SK-MEL-5 (cell line): Measurements from ENCODE around the gene CARTPT. TPM values are rescaled to one million over a fixed set of nuclear protein-coding genes. Genes with fewer than 3 reads are reported as not detected.

Experiments used
- DNase-seq: peaks from one replicate; pipeline ENCODE4 v3.0.0-alpha.2; 2016; ENCODE audit warnings: low read depth, low spot score
- in situ Hi-C: cut with HindIII; loops from 2 replicates; pipeline ENCODE4 v1.10.0; 2016; ENCODE audit warnings: low sequenced_read_pairs, high pct_unique_total_duplicates, low pct_unique_long_range_greater_than_20kb
- polyA plus RNA-seq, 2 experiments: library from polyadenylated mRNA; depleted of rRNA; stranded (reverse); fragments of >200 nt; gene quantifications; 2 replicates each; pipeline ENCODE4 v1.2.3, GENCODE V29; 2015
- total RNA-seq: library from RNA; depleted of rRNA; stranded (reverse); fragments of >200 nt; shearing (Covaris generic); gene quantifications from 2 replicates; pipeline ENCODE4 v1.2.3, GENCODE V29; 2014; rRNA removed

Gene CARTPT
- total RNA-seq = not detected in 2 replicates
- polyA plus RNA-seq (2015; cell fraction: cytosol; rRNA removed) = not detected in 2 replicates
- not detected in 2 replicates for polyA plus RNA-seq (2015; cell fraction: nucleus; rRNA removed)

GRCh38 chr5:71719063-71719964 lies at the start of gene CARTPT:
TSS of gene CARTPT (plus strand) at chr5:71719275. CDS start at chr5:71719294, 19 bp downstream.
- in situ Hi-C loops = no loop called here
- no peak for DNase-seq

- in situ Hi-C loops = no loop called here
- no peak for DNase-seq
Observed at GRCh38 chr5:71677977-71678376, 41.1 kb upstream of the CARTPT start.

- no peak for DNase-seq
- in situ Hi-C loops = no loop called here
Observed at GRCh38 chr5:71679714-71680113, 39.4 kb upstream of the CARTPT start.

GRCh38 chr5:71680510-71680909 lies 38.6 kb upstream of the CARTPT start:
- DNase-seq = no peak
- in situ Hi-C loops = no loop called here

GRCh38 chr5:71681296-71681695 lies 37.8 kb upstream of the CARTPT start:
- in situ Hi-C loops = no loop called here

GRCh38 chr5:71684309-71684708 lies 34.8 kb upstream of the CARTPT start:
- in situ Hi-C loops = no loop called here
- no peak for DNase-seq

More at GRCh38 chr5:71681296-71681695, 37.8 kb upstream of the CARTPT start:
- DNase-seq = no peak

GRCh38 chr5:71693828-71694427 lies 25.1 kb upstream of the CARTPT start:
- in situ Hi-C loops = no loop called here
- DNase-seq = no peak

- in situ Hi-C loops = no loop called here
- no peak for DNase-seq
Observed at GRCh38 chr5:71695071-71695470, 24.0 kb upstream of the CARTPT start.

DNA sequence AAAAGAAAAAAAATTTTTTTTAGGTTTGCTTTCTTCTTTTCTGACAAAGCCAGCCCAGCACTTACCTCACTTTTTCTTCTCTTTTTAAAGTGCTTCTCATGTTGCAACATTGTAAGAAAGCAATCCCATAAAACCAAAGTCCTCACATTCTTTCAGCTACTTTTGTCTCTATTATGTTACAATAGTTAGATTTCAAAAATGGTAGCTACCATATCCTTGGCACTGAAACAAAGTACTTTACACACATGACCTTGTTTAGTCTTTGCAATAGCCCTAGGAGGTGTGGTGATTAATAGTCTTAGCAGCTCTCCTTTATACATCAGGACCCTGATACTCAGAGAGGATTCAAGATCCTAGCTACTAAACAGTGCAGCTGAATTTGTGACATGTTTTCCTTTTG lies 23.5 kb upstream of the CARTPT start:
- no peak for DNase-seq
- in situ Hi-C loops = no loop called here

DNA sequence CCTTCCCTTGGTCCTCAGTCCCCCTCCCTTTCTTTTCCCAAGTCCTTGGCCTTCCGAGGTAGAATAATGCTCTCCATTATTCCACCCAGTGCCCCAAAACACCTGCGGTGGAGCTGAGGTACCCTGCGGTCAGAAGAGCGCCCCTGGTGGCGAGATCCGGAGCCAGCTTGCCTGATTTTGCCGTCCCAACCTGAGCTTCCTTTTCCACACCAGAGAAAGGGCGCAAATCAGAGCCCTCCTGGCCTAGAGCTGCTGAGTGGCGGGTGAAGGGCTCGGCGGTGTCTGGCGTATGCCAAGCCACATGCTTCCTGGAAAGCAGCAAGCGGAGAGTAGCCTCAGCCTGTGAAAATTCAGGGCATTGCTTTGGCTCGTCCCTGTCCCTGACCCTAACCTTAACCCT lies 21.1 kb upstream of the CARTPT start:
- DNase-seq = peak; percentile 22
- in situ Hi-C loops = no loop called here

- DNase-seq = no peak
- in situ Hi-C loops = no loop called here
Observed at GRCh38 chr5:71699233-71699632, 19.8 kb upstream of the CARTPT start.

- in situ Hi-C loops = no loop called here
- no peak for DNase-seq
Observed at GRCh38 chr5:71699751-71700150, 19.3 kb upstream of the CARTPT start.

DNA sequence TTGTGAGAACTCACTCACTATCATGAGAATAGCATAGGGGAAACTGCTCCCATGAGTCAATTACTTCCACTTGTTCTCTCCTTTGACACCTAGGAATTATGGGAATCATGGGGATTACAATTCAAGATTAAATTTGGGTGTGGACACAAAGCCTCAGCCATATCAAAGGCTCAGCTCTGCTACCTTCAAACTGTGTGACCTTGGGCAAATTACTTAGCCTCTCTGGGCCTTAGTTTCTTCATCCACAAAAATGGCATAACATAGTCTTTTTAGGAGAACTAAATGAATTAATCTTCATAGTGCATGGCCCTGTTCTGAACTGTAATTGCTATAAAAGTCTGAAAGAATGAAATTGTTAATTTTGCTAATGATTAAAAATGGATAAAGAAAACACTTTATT lies 18.3 kb upstream of the CARTPT start:
- in situ Hi-C loops = no loop called here
- DNase-seq = no peak

GRCh38 chr5:71701407-71701806 lies 17.7 kb upstream of the CARTPT start:
- DNase-seq = no peak
- in situ Hi-C loops = no loop called here

GRCh38 chr5:71703941-71704340 lies 15.1 kb upstream of the CARTPT start:
- in situ Hi-C loops = no loop called here
- no peak for DNase-seq

- DNase-seq = no peak
- in situ Hi-C loops = no loop called here
Observed at GRCh38 chr5:71705421-71705820, 13.7 kb upstream of the CARTPT start.

DNA sequence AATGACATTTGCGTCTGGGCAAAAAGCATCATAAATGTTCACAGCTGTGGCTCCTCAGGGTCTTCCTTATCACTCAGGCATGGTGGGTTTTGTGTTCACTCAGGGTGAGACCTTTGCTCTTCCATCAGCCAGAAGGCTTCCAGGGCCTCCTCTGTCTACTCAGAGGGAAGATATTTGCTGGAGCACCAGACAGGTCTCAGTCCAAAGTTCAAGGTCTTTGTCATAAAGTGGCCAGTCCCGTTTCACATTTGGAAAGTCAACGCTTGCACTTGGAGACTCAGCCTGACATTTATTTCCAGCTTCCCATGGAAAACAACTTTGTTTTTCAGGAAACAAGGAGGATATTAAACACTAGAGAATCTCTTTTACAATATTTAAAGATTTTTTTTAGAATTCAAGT lies 12.2 kb upstream of the CARTPT start:
- DNase-seq = no peak
- in situ Hi-C loops = no loop called here

- in situ Hi-C loops = no loop called here
- DNase-seq = no peak
Observed at GRCh38 chr5:71711610-71712009, 7.5 kb upstream of the CARTPT start.

DNA sequence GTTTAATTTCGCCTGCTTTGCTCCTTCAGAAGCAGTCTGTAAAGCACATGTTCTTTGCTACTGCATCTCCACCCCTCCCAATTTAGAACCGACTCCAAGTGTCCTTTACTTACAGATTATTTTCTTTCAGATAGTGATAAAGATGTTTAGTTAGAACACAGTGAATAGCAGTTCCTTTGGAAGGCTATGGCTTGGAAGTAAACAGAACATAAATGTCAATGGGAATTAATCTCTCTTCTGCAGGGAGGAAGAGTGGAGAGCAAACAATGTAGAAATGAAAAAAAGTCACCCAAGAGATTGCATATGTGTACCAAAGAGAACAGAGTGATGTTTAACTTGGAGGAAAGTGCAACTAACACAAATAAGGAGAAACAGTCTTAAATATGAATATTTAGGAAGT lies 4.2 kb upstream of the CARTPT start:
- in situ Hi-C loops = no loop called here
- DNase-seq = no peak
